Keratinocyte (primary cell): ENCODE measurements around the gene CACNA2D1. TPM values are rescaled to one million over a fixed set of nuclear protein-coding genes. Genes with fewer than 3 reads are reported as not detected.

ENCODE experiments used
- DNase-seq: peaks from one replicate; pipeline ENCODE4 v3.0.0-alpha.2; 2011; ENCODE audit warnings: low read depth, missing footprints, low spot score
- FAIRE-seq: peaks from 2 replicates; lab custom pipeline; 2011; peaks lifted over from hg19 to GRCh38; lab: Jason Lieb, UNC
- H2AFZ ChIP-seq: 2 replicates; pipeline ENCODE4 v1.6.0; 2012; ENCODE audit warnings: low read length, control low read depth, inconsistent platforms; ENCODE audit not compliant: control insufficient read depth
- H3K27ac ChIP-seq: 2 replicates; pipeline ENCODE4 v1.5.1; 2011; ENCODE audit warnings: low read length; ENCODE audit not compliant: control insufficient read depth, insufficient read depth
- H3K27me3 ChIP-seq: 3 replicates; pipeline ENCODE4 v1.6.0; 2011; ENCODE audit warnings: low read length; ENCODE audit not compliant: control insufficient read depth, insufficient read depth; ENCODE audit errors: extremely low read depth
- H3K36me3 ChIP-seq, 2 experiments: 2 replicates in 1 of 2; 3 replicates in 1 of 2; pipeline ENCODE4 v1.5.1; 2011; ENCODE audit warnings: low read length in 2 of 2, mild to moderate bottlenecking in 1 of 2; ENCODE audit not compliant: control insufficient read depth in 2 of 2, insufficient read depth in 2 of 2; ENCODE audit errors: extremely low read depth in 1 of 2
- H3K4me1 ChIP-seq: 3 replicates; pipeline ENCODE4 v1.5.1; 2011; ENCODE audit warnings: low read length; ENCODE audit not compliant: control insufficient read depth, insufficient read depth; ENCODE audit errors: extremely low read depth
- H3K4me2 ChIP-seq: 3 replicates; pipeline ENCODE4 v1.6.0; 2011; ENCODE audit warnings: low read depth, low read length; ENCODE audit not compliant: control insufficient read depth, insufficient read depth; ENCODE audit errors: extremely low read depth
- H3K4me3 ChIP-seq, 3 experiments: fragments of 200-600 bp in 1 of 3; sonication (generic) in 1 of 3; 2 replicates in 2 of 3; 3 replicates in 1 of 3; pipeline ENCODE4 v1.5.1; 2011 to 2016; ENCODE audit warnings: low read length in 3 of 3, mild to moderate bottlenecking in 3 of 3, control low read depth in 2 of 3, inconsistent platforms in 1 of 3, low read depth in 1 of 3, mixed read lengths in 1 of 3, mixed run types in 1 of 3, moderate library complexity in 1 of 3; ENCODE audit not compliant: control insufficient read depth in 2 of 3, insufficient read depth in 2 of 3; ENCODE audit errors: extremely low read depth in 1 of 3
- H3K79me2 ChIP-seq: 2 replicates; pipeline ENCODE4 v1.6.0; 2012; ENCODE audit warnings: low read length; ENCODE audit not compliant: control insufficient read depth, insufficient read depth
- H3K9ac ChIP-seq: 3 replicates; pipeline ENCODE4 v1.6.0; 2011; ENCODE audit warnings: low read length; ENCODE audit not compliant: control insufficient read depth, insufficient read depth; ENCODE audit errors: extremely low read depth
- H3K9me1 ChIP-seq: 3 replicates; pipeline ENCODE4 v1.6.0; 2011; ENCODE audit warnings: low read length; ENCODE audit not compliant: control insufficient read depth, insufficient read depth; ENCODE audit errors: extremely low read depth
- H3K9me3 ChIP-seq: 2 replicates; pipeline ENCODE4 v1.5.1; 2012; ENCODE audit warnings: low read depth, low read length; ENCODE audit not compliant: control insufficient read depth
- H4K20me1 ChIP-seq: 3 replicates; pipeline ENCODE4 v1.6.0; 2011; ENCODE audit warnings: low read length; ENCODE audit not compliant: control insufficient read depth, insufficient read depth; ENCODE audit errors: extremely low read depth
- EZH2 ChIP-seq: IDR thresholded peaks from one replicate; pipeline ENCODE4 v1.6.1; 2012; ENCODE audit warnings: inconsistent platforms, mild to moderate bottlenecking, low read length, moderate library complexity
- dilution Hi-C: fragments of 300-500 bp; cut with MboI; formaldehyde crosslinking; loops from one replicate; pipeline ENCODE4 v1.7.0; 2020; ENCODE audit warnings: low sequenced_read_pairs; ENCODE audit not compliant: extremely low pct_ligation_motif_present
- polyA minus RNA-seq, 3 experiments: library from RNA; depleted of rRNA, polyadenylated mRNA; stranded (reverse); fragments of >200 nt; gene quantifications; 1 replicate in 1 of 3; 2 replicates in 1 of 3; 3 replicates in 1 of 3; pipeline ENCODE4 v1.2.3, GENCODE V29; 2011
- polyA plus RNA-seq, 5 experiments: library from polyadenylated mRNA; depleted of rRNA in 3 of 5; stranded (reverse) in 3 of 5; stranded (forward) in 1 of 5; unstranded in 1 of 5; fragments of >200 nt; gene quantifications; 1 replicate in 1 of 5; 2 replicates in 3 of 5; 3 replicates in 1 of 5; pipeline versions ENCODE4 v1.2.1 to v1.2.3, GENCODE V29; 2011 to 2012; ENCODE audit warnings: missing spikeins in 2 of 5, low read depth in 1 of 5, low replicate concordance in 1 of 5
- TF ChIP-seq, protein P1 (sequence below), 3 experiments: IDR thresholded peaks in 1 of 3; conservative IDR thresholded peaks in 1 of 3; optimal IDR thresholded peaks in 1 of 3; 2 replicates in 2 of 3; 3 replicates in 1 of 3; pipeline versions ENCODE3 to v1.5.1; 2011; ENCODE audit warnings: low read length in 3 of 3, mild to moderate bottlenecking in 3 of 3, moderate library complexity in 2 of 3, control low read depth in 1 of 3, inconsistent platforms in 1 of 3; ENCODE audit not compliant: insufficient read depth in 2 of 3; ENCODE audit errors: extremely low read depth in 1 of 3

Gene CACNA2D1
- 1.3 to 2.0 TPM (median 1.8 TPM) in 3 replicates for polyA plus RNA-seq
- polyA plus RNA-seq (2011; ENCODE audit: low read depth), result 2.5 TPM
- polyA plus RNA-seq (2011; cell fraction: cytosol; rRNA removed), result 0.79 and 1.4 TPM in 2 replicates
- 2.8 and 4.2 TPM in 2 replicates for polyA plus RNA-seq (2011; cell fraction: nucleus; rRNA removed)
- 1.2 and 2.8 TPM in 2 replicates for polyA plus RNA-seq (2012; ENCODE audit: low replicate concordance)
- 1.3 to 13.0 TPM (median 4.8 TPM) in 3 replicates for polyA minus RNA-seq
- 7.3 TPM for polyA minus RNA-seq (2011; cell fraction: cytosol; rRNA and poly(A)+ RNA removed)
- 9.0 and 19.7 TPM in 2 replicates for polyA minus RNA-seq (2011; cell fraction: nucleus; rRNA and poly(A)+ RNA removed)

DNA sequence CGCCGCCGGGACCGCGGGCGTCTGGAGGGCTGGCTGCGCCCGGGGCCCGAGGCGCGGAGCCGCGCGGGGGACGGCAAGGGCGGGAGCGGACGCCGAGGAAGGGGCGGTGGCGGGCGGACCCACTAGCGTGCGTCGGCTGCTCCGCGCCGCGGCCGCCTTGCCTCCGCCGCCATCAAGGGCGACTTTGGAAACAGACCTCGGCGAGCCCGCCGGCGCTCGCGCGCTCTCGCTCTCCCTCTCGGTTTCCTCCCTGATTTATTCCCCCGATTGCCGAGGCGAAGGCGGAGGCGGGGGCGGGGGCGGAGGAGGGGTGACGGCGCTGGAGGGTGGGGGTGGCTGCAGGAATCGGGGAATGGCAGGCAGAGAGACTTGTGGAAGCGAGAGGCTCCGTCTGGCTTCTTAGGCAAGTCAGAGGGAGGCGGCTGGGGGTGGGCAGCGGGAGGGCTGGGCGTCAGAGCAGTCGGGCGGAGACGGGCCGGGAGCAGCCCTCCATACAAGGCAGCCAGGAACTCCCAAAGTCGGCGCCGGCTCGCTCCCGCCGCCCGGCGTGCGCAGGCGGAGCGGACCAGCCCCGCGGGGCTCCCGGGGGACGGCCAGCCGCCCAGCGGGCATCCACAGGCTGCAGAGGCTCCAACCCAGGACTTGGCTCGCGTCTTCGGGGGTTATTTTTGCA lies at the start of gene CACNA2D1:
Gene CACNA2D1 (minus strand): TSS at position 231 of the 673 bp plus-strand sequence.
- Histone ChIP-seq H4K20me1 (no peaks in the 10 kb centered on the region), H3K27me3 (no peaks in the 10 kb centered on the region), H2AFZ (peak within 1 kb of the TSS; percentile 94), H3K79me2 (no peaks in the 10 kb centered on the region), H3K4me3 (peak within 1 kb of the TSS; percentile 57 to 85 (median 73)), H3K9me3 (no peaks in the 10 kb centered on the region), H3K9ac (peak within 1 kb of the TSS; percentile 60), H3K4me2 (peak within 1 kb of the TSS; percentile 82), H3K9me1 (no peaks in the 10 kb centered on the region), H3K27ac (no peak within 1 kb of the TSS), H3K36me3 (no peaks in the 10 kb centered on the region), H3K4me1 (peaks cover 10% of the 10 kb centered on the region)
- DNase-seq, result no peak
- no peak for FAIRE-seq
- dilution Hi-C loops, result no loop called here
- TF ChIP-seq, protein P1, sequence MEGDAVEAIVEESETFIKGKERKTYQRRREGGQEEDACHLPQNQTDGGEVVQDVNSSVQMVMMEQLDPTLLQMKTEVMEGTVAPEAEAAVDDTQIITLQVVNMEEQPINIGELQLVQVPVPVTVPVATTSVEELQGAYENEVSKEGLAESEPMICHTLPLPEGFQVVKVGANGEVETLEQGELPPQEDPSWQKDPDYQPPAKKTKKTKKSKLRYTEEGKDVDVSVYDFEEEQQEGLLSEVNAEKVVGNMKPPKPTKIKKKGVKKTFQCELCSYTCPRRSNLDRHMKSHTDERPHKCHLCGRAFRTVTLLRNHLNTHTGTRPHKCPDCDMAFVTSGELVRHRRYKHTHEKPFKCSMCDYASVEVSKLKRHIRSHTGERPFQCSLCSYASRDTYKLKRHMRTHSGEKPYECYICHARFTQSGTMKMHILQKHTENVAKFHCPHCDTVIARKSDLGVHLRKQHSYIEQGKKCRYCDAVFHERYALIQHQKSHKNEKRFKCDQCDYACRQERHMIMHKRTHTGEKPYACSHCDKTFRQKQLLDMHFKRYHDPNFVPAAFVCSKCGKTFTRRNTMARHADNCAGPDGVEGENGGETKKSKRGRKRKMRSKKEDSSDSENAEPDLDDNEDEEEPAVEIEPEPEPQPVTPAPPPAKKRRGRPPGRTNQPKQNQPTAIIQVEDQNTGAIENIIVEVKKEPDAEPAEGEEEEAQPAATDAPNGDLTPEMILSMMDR (optimal IDR thresholded peaks at IDR 0.05 in 1 of 3, IDR thresholded peaks at IDR 0.05 in 1 of 3, conservative IDR thresholded peaks at IDR 0.05 in 1 of 3; ENCODE audit: extremely low read depth in 1 of 3, insufficient read depth in 2 of 3, low read length in 3 of 3), result no peak
- no peak for TF ChIP-seq EZH2

DNA sequence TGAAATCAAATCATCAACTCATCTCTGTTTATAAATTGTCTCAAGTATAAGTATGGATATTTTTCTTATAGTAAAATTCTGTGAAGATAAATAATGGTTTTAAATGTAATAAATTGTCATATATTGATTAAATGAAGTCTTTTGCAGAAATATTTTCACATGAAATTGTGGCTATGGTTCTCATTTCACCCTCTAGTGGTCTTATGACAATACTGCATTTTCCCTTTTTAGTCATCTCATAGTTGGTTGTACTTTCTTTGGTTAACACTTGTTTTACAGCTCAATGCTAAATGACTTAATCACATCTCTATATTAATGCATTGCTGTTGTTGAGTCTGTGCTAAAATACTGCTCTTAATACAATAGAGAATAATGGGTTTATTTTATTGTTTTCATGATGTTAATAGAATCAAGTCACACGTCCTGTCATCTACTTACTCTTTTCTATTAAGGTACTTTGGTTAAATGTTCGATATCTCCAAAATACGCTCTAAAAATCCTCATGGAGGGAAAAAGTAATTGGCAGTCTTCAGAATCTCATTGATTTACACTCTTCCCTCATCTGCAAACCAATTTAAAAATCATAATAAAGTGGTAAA lies 38.0 kb upstream of the CACNA2D1 start:
- DNase-seq, result no peak
- H4K20me1 ChIP-seq, result no peaks in the 10 kb centered on the region
- FAIRE-seq, result no peak
- no peaks in the 10 kb centered on the region for H3K4me1 ChIP-seq
- no peaks in the 10 kb centered on the region for H3K79me2 ChIP-seq
- TF ChIP-seq, protein P1 (optimal IDR thresholded peaks at IDR 0.05 in 1 of 3, IDR thresholded peaks at IDR 0.05 in 1 of 3, conservative IDR thresholded peaks at IDR 0.05 in 1 of 3; ENCODE audit: extremely low read depth in 1 of 3, insufficient read depth in 2 of 3, low read length in 3 of 3), result peak in 2 of 3 experiments; percentile 50 to 51
- no peak for TF ChIP-seq EZH2
- no peaks in the 10 kb centered on the region for H3K36me3 ChIP-seq
- H3K4me2 ChIP-seq, result no peak overlapping the region
- H3K27ac ChIP-seq, result no peak overlapping the region
- no peaks in the 10 kb centered on the region for H3K9me3 ChIP-seq
- H3K4me3 ChIP-seq, result no peak overlapping the region
- no peaks in the 10 kb centered on the region for H3K9me1 ChIP-seq
- H2AFZ ChIP-seq, result no peak overlapping the region
- dilution Hi-C loops, result no loop called here
- H3K27me3 ChIP-seq, result no peaks in the 10 kb centered on the region
- H3K9ac ChIP-seq, result no peak overlapping the region
